GM23248 (cell line): ENCODE results near the gene HCN2.

Experiments used
- EZH2 ChIP-seq: fragments of 200-600 bp; sonication (generic); IDR thresholded peaks from 2 replicates; pipeline ENCODE4 v1.6.1; 2018; ENCODE audit warnings: antibody characterized with exemption, mild to moderate bottlenecking; ENCODE audit not compliant: insufficient read depth, poor library complexity, severe bottlenecking
- EZH2phosphoT487 ChIP-seq: fragments of 200-600 bp; sonication (generic); IDR thresholded peaks from 2 replicates; pipeline ENCODE4 v1.6.1; 2018; ENCODE audit warnings: antibody characterized with exemption, moderate library complexity, mild to moderate bottlenecking, low read depth; ENCODE audit not compliant: insufficient read depth

- no peak for TF ChIP-seq EZH2phosphoT487
- no peak for TF ChIP-seq EZH2
Observed at GRCh38 chr19:642767-643727, 53.4 kb downstream of the HCN2 start.
